Astrocyte of the cerebellum (primary cell): ENCODE data around the gene CSMD2.

Source experiments
- DNase-seq: peaks from one replicate; pipeline ENCODE4 v3.0.0-alpha.2; 2011; ENCODE audit warnings: low read depth
- H3K4me3 ChIP-seq: 2 replicates; pipeline ENCODE4 v1.5.1; 2011; ENCODE audit warnings: mild to moderate bottlenecking, low read depth, low read length, moderate library complexity
- CTCF ChIP-seq: IDR thresholded peaks from 2 replicates; pipeline ENCODE4 v1.5.1; 2012; ENCODE audit warnings: low read length, low read depth, moderate library complexity, mild to moderate bottlenecking; ENCODE audit errors: missing control alignments
- in situ Hi-C: cut with HindIII; loops from 2 replicates; pipeline ENCODE4 v1.10.0; 2017; ENCODE audit warnings: low sequenced_read_pairs

CSMD2 gene

DNA sequence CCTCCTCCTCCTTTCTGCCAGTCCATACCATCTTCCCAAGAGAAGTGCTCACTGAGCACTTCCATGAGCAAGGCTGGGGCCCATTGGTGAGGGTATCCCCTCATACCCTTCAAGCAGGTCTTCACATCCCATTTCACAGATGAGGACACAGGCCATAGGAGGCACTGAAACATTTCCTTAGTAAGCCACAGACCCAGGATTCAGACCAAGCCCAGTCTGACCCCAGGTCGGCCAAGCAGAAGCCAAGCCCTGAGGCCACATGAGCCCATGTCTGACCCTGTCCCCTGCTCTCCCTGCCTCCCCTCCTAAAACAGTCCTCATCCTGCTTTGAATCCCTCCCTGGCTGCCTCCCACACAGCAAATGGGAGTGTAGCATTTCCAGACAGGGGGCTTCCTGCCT is 546.4 kb downstream of the CSMD2 start:
- no peak for TF ChIP-seq CTCF
- no peak overlapping the region for H3K4me3 ChIP-seq
- in situ Hi-C loops: no loop called here
- DNase-seq: no peak

- H3K4me3 ChIP-seq: no peak overlapping the region
- DNase-seq: no peak
- no peak for TF ChIP-seq CTCF
- in situ Hi-C loops: no loop called here
These were observed 547.6 kb downstream of the CSMD2 start for GRCh38 chr1:33617451-33617850.

DNA sequence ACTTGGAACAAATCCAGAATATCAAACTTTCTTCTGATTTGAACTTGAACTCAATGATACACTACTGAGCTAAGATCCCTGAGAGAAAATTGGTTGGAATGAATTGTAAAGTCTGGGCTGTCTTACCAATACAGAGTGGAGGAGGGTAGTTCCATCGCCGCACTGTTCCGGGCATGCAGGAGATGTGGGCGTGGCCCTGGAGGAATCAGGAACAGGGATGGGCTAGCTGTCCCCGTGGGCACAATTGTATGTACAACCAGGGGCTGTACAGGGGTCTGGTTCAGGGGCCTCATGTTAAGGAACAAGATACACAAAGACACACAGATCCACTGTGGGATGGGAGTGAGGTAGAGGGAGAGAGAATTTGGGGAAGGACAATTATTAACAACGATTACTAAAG is 548.2 kb downstream of the CSMD2 start:
- H3K4me3 ChIP-seq: no peak overlapping the region
- in situ Hi-C loops: no loop called here
- TF ChIP-seq CTCF: no peak
- DNase-seq: no peak

DNA sequence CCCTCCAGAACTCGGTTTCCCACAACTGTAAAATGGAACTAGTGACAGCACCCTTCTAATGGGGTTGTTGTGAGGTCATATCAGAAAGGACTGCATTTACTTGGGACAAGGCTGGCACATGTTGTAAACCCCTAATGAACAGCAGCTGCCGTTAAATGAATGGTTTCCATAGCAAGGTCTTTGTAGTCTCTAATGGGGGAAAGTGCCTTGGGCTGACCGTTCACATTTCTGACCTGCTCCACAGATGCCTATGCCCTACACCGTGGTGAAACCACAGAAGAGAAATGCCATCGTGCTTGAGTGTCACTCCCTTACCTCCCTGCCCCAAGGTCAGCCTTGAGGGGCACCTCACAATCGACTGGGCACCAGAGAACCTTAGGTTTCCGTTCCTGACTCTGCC is 549.5 kb downstream of the CSMD2 start:
- in situ Hi-C loops: no loop called here
- DNase-seq: no peak
- no peak for TF ChIP-seq CTCF

DNA sequence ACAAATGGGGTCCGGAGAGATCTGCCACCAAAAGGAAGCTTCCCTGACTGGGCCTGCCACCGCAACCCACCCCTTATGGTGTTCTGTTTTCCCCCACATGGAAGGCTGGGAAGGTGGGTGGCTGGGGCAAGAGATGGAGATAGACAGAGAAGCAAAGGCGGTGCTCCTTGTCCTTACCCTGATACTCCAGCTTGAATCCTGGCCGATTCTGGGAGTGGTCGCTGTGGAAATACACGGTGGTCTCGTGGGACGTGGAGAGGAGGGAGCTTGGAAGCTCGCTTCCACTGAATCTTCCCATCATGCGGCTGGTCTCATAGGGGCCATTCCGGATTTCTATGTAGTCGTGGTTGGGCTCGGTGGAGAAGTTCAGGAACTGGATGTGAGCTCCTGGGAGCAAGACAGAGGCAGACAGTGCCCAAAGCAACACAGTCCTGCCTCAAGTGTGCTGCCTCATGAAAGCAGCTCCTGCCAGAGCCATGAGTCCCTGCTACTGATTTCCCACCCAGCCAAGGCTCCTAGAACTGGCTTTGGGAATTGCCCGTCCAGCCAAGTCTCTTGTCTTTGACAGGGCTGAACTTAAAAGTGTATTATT is 554.1 kb downstream of the CSMD2 start:
- in situ Hi-C loops: no loop called here
- no peak overlapping the region for H3K4me3 ChIP-seq
- no peak for DNase-seq
- no peak for TF ChIP-seq CTCF

More for the DNA sequence above, 549.5 kb downstream of the CSMD2 start:
- no peak overlapping the region for H3K4me3 ChIP-seq

GRCh38 chr1:33610391-33610790 is 554.6 kb downstream of the CSMD2 start:
- DNase-seq: no peak
- in situ Hi-C loops: no loop called here
- no peak for TF ChIP-seq CTCF
- H3K4me3 ChIP-seq: no peak overlapping the region

DNA sequence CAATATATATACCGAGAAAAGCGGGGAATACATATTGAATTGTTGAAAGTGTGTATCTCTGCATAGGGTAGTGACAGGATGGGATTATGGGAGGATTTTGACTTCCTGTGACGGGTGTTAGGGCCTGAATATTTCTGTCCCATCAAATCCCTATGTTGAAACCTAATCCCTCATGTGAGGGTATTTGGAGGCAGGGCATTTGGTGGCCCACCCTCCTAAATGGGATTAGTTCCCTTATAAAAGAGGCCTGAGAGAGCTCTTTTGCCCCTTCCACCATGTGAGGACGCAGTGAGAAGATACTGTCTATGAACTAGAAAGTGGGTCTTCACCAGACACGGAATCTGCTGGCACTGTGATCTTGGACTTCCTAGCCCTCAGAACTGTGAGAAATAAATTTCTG is 555.3 kb downstream of the CSMD2 start:
- no peak for TF ChIP-seq CTCF
- no peak for DNase-seq
- no peak overlapping the region for H3K4me3 ChIP-seq
- in situ Hi-C loops: no loop called here
